Measurements from ENCODE around the gene VCL. TPM values are rescaled to one million over a fixed set of nuclear protein-coding genes. Genes with fewer than 3 reads are reported as not detected.

The VCL gene
- total RNA-seq, 1 experiment from 2014 or later, result 106 TPM

GRCh38 chr10:73953665-73954064 is 44.3 kb upstream of the VCL start:
- ATAC-seq, result peak; percentile 39; the same call in 1 of the 2 replicates
- no peaks in the 10 kb centered on the region for H3K36me3 ChIP-seq (ENCODE audit: control insufficient read depth in 1 of 2, insufficient read depth in 2 of 2, low read length in 2 of 2)
- ChIA-PET CTCF (interaction anchor here (0.8 to 1.3 kb wide), 3 partner anchors 11 to 74 kb away, joined by 3 to 4 read pairs (median 3); no protein-coding TSS in a partner anchor), POLR2A (interaction anchor here (0.9 to 1.7 kb wide), 2 partner anchors 10 to 47 kb away, joined by 3 to 5 read pairs; no protein-coding TSS in a partner anchor), RAD21 (ENCODE audit: low non-redundant PET in 1 of 2, low total read pairs in 2 of 2, uncharacterized antibody in 2 of 2, unreplicated experiment in 2 of 2) (no interaction called here)
- TF ChIP-seq RAD21 (IDR thresholded peaks at IDR 0.05; ENCODE audit: low read depth), result no peak
- no peak for TF ChIP-seq YY1 (IDR thresholded peaks at IDR 0.05; ENCODE audit: extremely low read depth, insufficient replicate concordance, low read depth, low read length)
- no peak for TF ChIP-seq EGR1 (IDR thresholded peaks at IDR 0.05; ENCODE audit: low read depth)
- no peak for TF ChIP-seq CBX3 (IDR thresholded peaks at IDR 0.05; ENCODE audit: low read depth)
- no peak for TF ChIP-seq SRF (IDR thresholded peaks at IDR 0.05; ENCODE audit: low read depth)
- no peak for TF ChIP-seq ZNF274 (IDR thresholded peaks at IDR 0.05; ENCODE audit: low read depth, low read length)
- no peak for TF ChIP-seq POLR2A (IDR thresholded peaks at IDR 0.05; ENCODE audit: borderline replicate concordance, extremely low read depth, insufficient read depth, insufficient read length)
- TF ChIP-seq ATF3 (IDR thresholded peaks at IDR 0.05), result no peak
- no peak for TF ChIP-seq REST (IDR thresholded peaks at IDR 0.05; ENCODE audit: low read depth)
- TF ChIP-seq ELF1 (IDR thresholded peaks at IDR 0.05; ENCODE audit: borderline replicate concordance, low read depth), result no peak
- no peak for TF ChIP-seq SP1 (IDR thresholded peaks at IDR 0.05; ENCODE audit: low read depth)
- no peak for TF ChIP-seq SIN3A (IDR thresholded peaks at IDR 0.05; ENCODE audit: low read depth)
- TF ChIP-seq FOSL1 (IDR thresholded peaks at IDR 0.05; ENCODE audit: low read depth), result no peak
- no peak overlapping the region for H3K27ac ChIP-seq (ENCODE audit: low read depth, low read length)
- BruUV-seq (replicated peaks), result no TSS peak
- H3K9me2 ChIP-seq (ENCODE audit: insufficient read depth), result no peaks in the 10 kb centered on the region
- no peaks in the 10 kb centered on the region for H4K20me1 ChIP-seq (ENCODE audit: insufficient read depth)
- intact Hi-C loops (cut with micrococcal nuclease), result no loop called here
- H3K9ac ChIP-seq (ENCODE audit: low read length), result no peak overlapping the region
- H3K4me3 ChIP-seq (replicated peaks in 1 of 2; ENCODE audit: low read depth in 1 of 2, low read length in 2 of 2), result no peak overlapping the region
- no peaks in the 10 kb centered on the region for H3K9me3 ChIP-seq (ENCODE audit: control insufficient read depth in 1 of 2, insufficient read depth in 1 of 2, low read depth in 1 of 2, low read length in 2 of 2)
- peaks cover 15 to 21% of the 10 kb centered on the region in 2 experiments for H3K4me1 ChIP-seq (ENCODE audit: control insufficient read depth in 1 of 2, insufficient read depth in 2 of 2, low read length in 2 of 2)
- H3K27me3 ChIP-seq (ENCODE audit: insufficient read depth, low read length), result no peaks in the 10 kb centered on the region
- no peak overlapping the region for H2AFZ ChIP-seq (ENCODE audit: low read depth, low read length, poor library complexity, severe bottlenecking)
- no peaks in the 10 kb centered on the region for H3K79me2 ChIP-seq (ENCODE audit: insufficient read depth, low read length)
- H3K4me2 ChIP-seq (ENCODE audit: low read length), result no peak overlapping the region
- DNase-seq (ENCODE audit: low read depth, low spot score), result no peak

Data from HCT116 (cell line).